B cell (primary cell): ENCODE data around the gene IGF2BP1. TPM values are rescaled to one million over a fixed set of nuclear protein-coding genes. Genes with fewer than 3 reads are reported as not detected.

Experiments used
- ATAC-seq: fragments of 200-7000 bp; cut with Tn5 transposase; one replicate; pipeline ENCODE4 v1.10.0; 2021; ENCODE audit warnings: low read depth, mild to moderate bottlenecking, moderate number of reproducible peaks, moderate library complexity
- CTCF ChIA-PET: fragments of 350-600 bp; sonication (Branson Sonifier 250); formaldehyde crosslinking; loops from one replicate; lab custom pipeline; 2021; ENCODE audit warnings: antibody characterized with exemption, inconsistent platforms; lab: Charles Lee
- POLR2A ChIA-PET: fragments of 350-600 bp; sonication (Branson Sonifier 250); formaldehyde crosslinking; loops from one replicate; lab custom pipeline; 2021; ENCODE audit warnings: antibody characterized with exemption; lab: Charles Lee
- DNase-seq: peaks from one replicate; pipeline ENCODE4 v3.0.0; 2013
- H2AFZ ChIP-seq: 2 replicates; pipeline ENCODE4 v1.6.1; 2012; ENCODE audit warnings: mild to moderate bottlenecking, low read depth, low read length; ENCODE audit not compliant: insufficient read depth, poor library complexity, severe bottlenecking
- H3K27ac ChIP-seq, 2 donors: 1 replicate in 1 of 2; 2 replicates in 1 of 2; pipeline ENCODE4 v1.5.1; 2012 to 2013; ENCODE audit warnings: low read length in 2 of 2, mild to moderate bottlenecking in 2 of 2, moderate library complexity in 1 of 2
- H3K27me3 ChIP-seq, 4 experiments: fragments of 200-600 bp in 1 of 4; sonication (generic) in 1 of 4; replicated peaks in 1 of 4; 1 replicate in 2 of 4; 2 replicates in 2 of 4; pipeline versions ENCODE4 v1.6.1 to v1.7.0; 2013 to 2016; ENCODE audit warnings: low read length in 3 of 4, mild to moderate bottlenecking in 2 of 4, mixed read lengths in 1 of 4, moderate library complexity in 1 of 4; ENCODE audit not compliant: insufficient read depth in 4 of 4, control insufficient read depth in 3 of 4; ENCODE audit errors: control extremely low read depth in 1 of 4
- H3K36me3 ChIP-seq, 2 experiments: replicated peaks in 1 of 2; 1 replicate in 1 of 2; 2 replicates in 1 of 2; pipeline versions ENCODE4 v1.6.1 to v1.7.1; 2013; ENCODE audit warnings: low read length in 1 of 2; ENCODE audit not compliant: insufficient read depth in 2 of 2, control insufficient read depth in 1 of 2; ENCODE audit errors: control extremely low read depth in 1 of 2, extremely low read depth in 1 of 2
- H3K4me1 ChIP-seq, 2 donors: fragments of 200-600 bp in 1 of 2; sonication (generic) in 1 of 2; 1 replicate in 1 of 2; 2 replicates in 1 of 2; pipeline versions ENCODE4 v1.5.1 to v1.6.1; 2013 to 2017; ENCODE audit warnings: low read length in 2 of 2; ENCODE audit not compliant: control insufficient read depth in 2 of 2, insufficient read depth in 2 of 2
- H3K4me2 ChIP-seq: replicated peaks from 2 replicates; pipeline ENCODE3; 2012; ENCODE audit warnings: mild to moderate bottlenecking, low read depth, low read length; ENCODE audit not compliant: poor library complexity, severe bottlenecking
- H3K4me3 ChIP-seq, 5 experiments: fragments of 200-600 bp in 1 of 5; sonication (generic) in 1 of 5; 1 replicate in 3 of 5; 2 replicates in 2 of 5; pipeline versions ENCODE4 v1.5.1 to v1.7.0; 2011 to 2016; ENCODE audit warnings: low read length in 4 of 5, mild to moderate bottlenecking in 4 of 5, low read depth in 2 of 5, control low read depth in 1 of 5, moderate library complexity in 1 of 5; ENCODE audit not compliant: insufficient read depth in 1 of 5; ENCODE audit errors: control extremely low read depth in 1 of 5, extremely low read depth in 1 of 5
- H3K79me2 ChIP-seq: fragments of 200-600 bp; sonication (generic); one replicate; pipeline ENCODE4 v1.6.0; 2016; ENCODE audit warnings: low read length; ENCODE audit not compliant: control insufficient read depth, insufficient read depth
- H3K9ac ChIP-seq: fragments of 200-600 bp; sonication (generic); 2 replicates; pipeline ENCODE4 v1.6.1; 2017; ENCODE audit warnings: mild to moderate bottlenecking, low read length, moderate library complexity
- H3K9me3 ChIP-seq, 3 donors: one replicate each; pipeline versions ENCODE4 v1.6.1 to v1.7.1; 2013; ENCODE audit warnings: low read length in 2 of 3; ENCODE audit not compliant: control insufficient read depth in 2 of 3, insufficient read depth in 1 of 3; ENCODE audit errors: control extremely low read depth in 1 of 3
- H4K20me1 ChIP-seq: 2 replicates; pipeline ENCODE4 v1.6.0; 2012; ENCODE audit warnings: mild to moderate bottlenecking, low read length; ENCODE audit not compliant: insufficient read depth, control insufficient read depth, poor library complexity, severe bottlenecking
- H3K27ac Mint-ChIP-seq: one replicate; pipeline ENCODE4 v1.8.0; 2021; ENCODE audit warnings: mixed read lengths
- H3K27me3 Mint-ChIP-seq: one replicate; pipeline ENCODE4 v1.8.0; 2021; ENCODE audit warnings: mixed read lengths
- H3K4me1 Mint-ChIP-seq: one replicate; pipeline ENCODE4 v1.8.0; 2021; ENCODE audit warnings: mixed read lengths
- H3K4me3 Mint-ChIP-seq: one replicate; pipeline ENCODE4 v1.8.0; 2021; ENCODE audit warnings: mixed read lengths
- H3K9me3 Mint-ChIP-seq: one replicate; pipeline ENCODE4 v1.8.0; 2022; ENCODE audit warnings: mixed read lengths; ENCODE audit not compliant: insufficient read depth
- EZH2 ChIP-seq: IDR thresholded peaks from 2 replicates; pipeline ENCODE4 v1.6.1; 2012; ENCODE audit warnings: borderline replicate concordance, low read depth, mild to moderate bottlenecking, moderate library complexity, low read length; ENCODE audit not compliant: insufficient read depth, poor library complexity, severe bottlenecking
- WGBS: methylation state at CpG from one replicate; pipeline ENCODE4 v1.1.5; 2013; ENCODE audit warnings: missing lambda C conversion rate; ENCODE audit not compliant: insufficient coverage; 5-methylcytosine and 5-hydroxymethylcytosine counted together
- intact Hi-C: fragments of 100-400 bp; cut with micrococcal nuclease; formaldehyde crosslinking; loops from one replicate; pipeline ENCODE4 v1.10.0; 2022
- polyA plus RNA-seq: library from polyadenylated mRNA; depleted of rRNA; stranded (reverse); fragments of >200 nt; gene quantifications from 2 replicates; pipeline ENCODE4 v1.2.3, GENCODE V29; 2012
- total RNA-seq, 2 donors: library from RNA; stranded (reverse); fragments of 120-200 nt in 1 of 2; gene quantifications; 1 replicate in 1 of 2; 2 replicates in 1 of 2; pipeline versions ENCODE4 v1.2.3 to v1.2.4, GENCODE V29; 2013 to 2022
- TF ChIP-seq, protein P1 (sequence below): fragments of 200-600 bp; IDR thresholded peaks from one replicate; pipeline ENCODE4 v1.8.0; 2022; ENCODE audit warnings: antibody characterized with exemption, mild to moderate bottlenecking

Gene IGF2BP1
- total and polyA plus RNA-seq, 2 donors (not counting 1 experiment from before 2014, with no cell fraction given) = not detected

DNA sequence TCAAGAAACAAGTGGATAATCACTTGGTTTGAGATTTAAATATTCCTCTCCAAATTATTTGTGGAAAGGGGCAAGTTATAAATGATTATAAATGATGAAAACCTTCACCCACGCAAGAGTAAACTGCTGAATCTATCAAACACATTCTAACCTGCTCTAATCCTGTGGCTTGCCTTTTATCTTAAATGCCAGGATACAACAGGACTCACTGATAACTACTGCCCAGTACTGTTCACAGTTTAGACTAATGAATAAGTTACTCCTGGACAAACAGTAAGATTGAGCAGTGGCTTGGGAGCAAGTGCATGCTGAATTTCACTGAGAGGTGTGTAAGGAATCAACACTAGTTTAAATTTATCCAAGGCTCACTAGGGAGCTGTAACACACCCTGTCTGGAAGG, 31.1 kb downstream of the IGF2BP1 start:
- Histone ChIP-seq H3K4me2 (no peak overlapping the region), H3K9me3 (no peaks in the 10 kb centered on the region), H3K9ac (no peak overlapping the region), H3K4me1 (peaks cover 4% of the 10 kb centered on the region in 2 donors), H3K36me3 (no peaks in the 10 kb centered on the region), H4K20me1 (no peaks in the 10 kb centered on the region), H3K4me3 (no peak overlapping the region), H3K79me2 (no peaks in the 10 kb centered on the region), H3K27ac (no peak overlapping the region), H2AFZ (no peak overlapping the region), H3K27me3 (peaks cover 0 to 9% (median 1%) of the 10 kb centered on the region in 4 experiments)
- ChIA-PET CTCF (interaction anchor here (2.3 to 3.4 kb wide), 2 partner anchors 144 to 356 kb away, joined by 9 to 10 read pairs; no protein-coding TSS in a partner anchor), POLR2A (no interaction called here)
- intact Hi-C loops = no loop called here
- H3K27me3 Mint-ChIP-seq = peaks cover 17% of the 10 kb centered on the region
- H3K4me1 Mint-ChIP-seq = peaks cover 2% of the 10 kb centered on the region
- no peak overlapping the region for H3K27ac Mint-ChIP-seq
- no peak for TF ChIP-seq EZH2
- TF ChIP-seq, protein P1, sequence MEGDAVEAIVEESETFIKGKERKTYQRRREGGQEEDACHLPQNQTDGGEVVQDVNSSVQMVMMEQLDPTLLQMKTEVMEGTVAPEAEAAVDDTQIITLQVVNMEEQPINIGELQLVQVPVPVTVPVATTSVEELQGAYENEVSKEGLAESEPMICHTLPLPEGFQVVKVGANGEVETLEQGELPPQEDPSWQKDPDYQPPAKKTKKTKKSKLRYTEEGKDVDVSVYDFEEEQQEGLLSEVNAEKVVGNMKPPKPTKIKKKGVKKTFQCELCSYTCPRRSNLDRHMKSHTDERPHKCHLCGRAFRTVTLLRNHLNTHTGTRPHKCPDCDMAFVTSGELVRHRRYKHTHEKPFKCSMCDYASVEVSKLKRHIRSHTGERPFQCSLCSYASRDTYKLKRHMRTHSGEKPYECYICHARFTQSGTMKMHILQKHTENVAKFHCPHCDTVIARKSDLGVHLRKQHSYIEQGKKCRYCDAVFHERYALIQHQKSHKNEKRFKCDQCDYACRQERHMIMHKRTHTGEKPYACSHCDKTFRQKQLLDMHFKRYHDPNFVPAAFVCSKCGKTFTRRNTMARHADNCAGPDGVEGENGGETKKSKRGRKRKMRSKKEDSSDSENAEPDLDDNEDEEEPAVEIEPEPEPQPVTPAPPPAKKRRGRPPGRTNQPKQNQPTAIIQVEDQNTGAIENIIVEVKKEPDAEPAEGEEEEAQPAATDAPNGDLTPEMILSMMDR = no peak
- ATAC-seq = no peak
- DNase-seq = no peak
- H3K9me3 Mint-ChIP-seq = no peaks in the 10 kb centered on the region
- no peak overlapping the region for H3K4me3 Mint-ChIP-seq
- WGBS = no CpG with 5 or more reads among the region's 1 CpG

DNA sequence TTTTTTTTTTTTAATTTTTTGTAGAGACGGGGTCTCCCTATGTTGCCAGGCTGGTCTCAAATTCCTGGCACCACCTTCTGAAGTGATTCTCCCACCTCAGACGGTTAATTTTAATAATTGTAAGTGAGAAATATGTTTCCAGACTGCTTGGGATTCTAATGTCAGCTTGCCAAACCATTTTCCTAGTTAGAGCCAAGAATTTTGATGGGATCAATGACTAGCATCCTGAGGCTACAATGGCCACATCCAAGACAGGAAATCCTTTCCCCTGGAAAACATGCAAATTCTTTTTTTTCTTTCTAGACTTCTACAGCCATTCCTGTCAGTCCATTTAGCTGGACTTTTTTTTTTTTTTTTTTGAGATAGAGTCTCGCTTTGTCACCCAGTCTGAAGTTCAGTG, 32.6 kb downstream of the IGF2BP1 start:
- Mint-ChIP-seq H3K27me3 (peaks cover 17% of the 10 kb centered on the region), H3K4me3 (no peak overlapping the region), H3K27ac (no peak overlapping the region), H3K4me1 (peaks cover 2% of the 10 kb centered on the region), H3K9me3 (no peaks in the 10 kb centered on the region)
- no peaks in the 10 kb centered on the region for H3K36me3 ChIP-seq
- ATAC-seq = no peak
- ChIA-PET CTCF (interaction anchor here (0.6 to 3.4 kb wide), 7 partner anchors 22 to 358 kb away, joined by 3 to 10 read pairs (median 4); no protein-coding TSS in a partner anchor), POLR2A (interaction anchor here (0.7 kb wide), 1 partner anchor 120 kb away, joined by 5 read pairs; no protein-coding TSS in a partner anchor)
- no peak overlapping the region for H3K27ac ChIP-seq
- DNase-seq = no peak
- no peaks in the 10 kb centered on the region for H3K9me3 ChIP-seq
- H3K4me2 ChIP-seq = no peak overlapping the region
- H3K4me1 ChIP-seq = peaks cover 4% of the 10 kb centered on the region in 2 donors
- no peak overlapping the region for H3K9ac ChIP-seq
- no peak overlapping the region for H3K4me3 ChIP-seq
- H4K20me1 ChIP-seq = no peaks in the 10 kb centered on the region
- H3K27me3 ChIP-seq = peaks cover 0 to 13% (median 1%) of the 10 kb centered on the region in 4 experiments
- H2AFZ ChIP-seq = no peak overlapping the region
- no peaks in the 10 kb centered on the region for H3K79me2 ChIP-seq
- TF ChIP-seq, protein P1 = no peak
- no peak for TF ChIP-seq EZH2
- WGBS = no CpG with 5 or more reads among the region's 3 CpGs
- intact Hi-C loops = no loop called here
